Adrenal gland (tissue), 5 donors: Measurements from ENCODE around the gene PPP2R2C.

Experiments used
- POLR2A ChIP-seq, 2 donors: fragments of 450-650 bp; IDR thresholded peaks; one replicate each; pipeline ENCODE4 v1.6.1; 2017; ENCODE audit warnings: antibody characterized with exemption in 2 of 2, mild to moderate bottlenecking in 2 of 2, moderate library complexity in 1 of 2
- TF ChIP-seq, protein P1 (sequence below), 6 experiments: fragments of 450-650 bp in 4 of 6; fragments of 200-600 bp in 2 of 6; sonication (generic) in 1 of 6; IDR thresholded peaks; 1 replicate in 5 of 6; 2 replicates in 1 of 6; pipeline versions ENCODE4 v1.5.1 to v1.8.0; 2016 to 2021; ENCODE audit warnings: antibody characterized with exemption in 6 of 6, mild to moderate bottlenecking in 2 of 6, moderate library complexity in 1 of 6
- donor health status: DM: no; HTN: no; CAD: no.

DNA sequence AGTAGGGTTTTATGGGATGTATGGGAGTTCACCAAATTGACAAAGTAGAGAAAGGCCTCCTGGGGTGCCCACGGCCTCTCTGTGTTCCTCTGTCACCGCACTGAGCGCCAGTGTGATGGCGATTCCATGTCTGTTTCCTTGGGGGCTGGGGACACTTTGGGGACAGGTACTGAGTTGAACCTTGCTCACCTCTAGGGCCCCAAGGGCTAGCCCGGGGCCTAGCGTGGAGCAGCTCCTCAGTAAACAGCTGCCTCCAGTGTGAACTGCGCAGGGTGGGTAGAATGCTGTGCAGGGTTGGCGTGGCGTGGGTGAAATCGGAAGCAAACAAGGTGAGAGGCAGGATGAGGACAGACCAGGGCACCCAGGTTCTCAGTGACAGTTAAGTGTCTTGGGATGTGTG lies 97.8 kb downstream of the PPP2R2C start:
- TF ChIP-seq, protein P1, sequence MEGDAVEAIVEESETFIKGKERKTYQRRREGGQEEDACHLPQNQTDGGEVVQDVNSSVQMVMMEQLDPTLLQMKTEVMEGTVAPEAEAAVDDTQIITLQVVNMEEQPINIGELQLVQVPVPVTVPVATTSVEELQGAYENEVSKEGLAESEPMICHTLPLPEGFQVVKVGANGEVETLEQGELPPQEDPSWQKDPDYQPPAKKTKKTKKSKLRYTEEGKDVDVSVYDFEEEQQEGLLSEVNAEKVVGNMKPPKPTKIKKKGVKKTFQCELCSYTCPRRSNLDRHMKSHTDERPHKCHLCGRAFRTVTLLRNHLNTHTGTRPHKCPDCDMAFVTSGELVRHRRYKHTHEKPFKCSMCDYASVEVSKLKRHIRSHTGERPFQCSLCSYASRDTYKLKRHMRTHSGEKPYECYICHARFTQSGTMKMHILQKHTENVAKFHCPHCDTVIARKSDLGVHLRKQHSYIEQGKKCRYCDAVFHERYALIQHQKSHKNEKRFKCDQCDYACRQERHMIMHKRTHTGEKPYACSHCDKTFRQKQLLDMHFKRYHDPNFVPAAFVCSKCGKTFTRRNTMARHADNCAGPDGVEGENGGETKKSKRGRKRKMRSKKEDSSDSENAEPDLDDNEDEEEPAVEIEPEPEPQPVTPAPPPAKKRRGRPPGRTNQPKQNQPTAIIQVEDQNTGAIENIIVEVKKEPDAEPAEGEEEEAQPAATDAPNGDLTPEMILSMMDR (IDR thresholded peaks at IDR 0.05), result no peak
- no peak for TF ChIP-seq POLR2A (IDR thresholded peaks at IDR 0.05)
